Right ventricle myocardium superior (tissue), 1 donor: ENCODE measurements around the gene LRMDA. TPM values are rescaled to one million over a fixed set of nuclear protein-coding genes. Genes with fewer than 3 reads are reported as not detected.
A peak's percentile ranks its signal among the peaks of the same experiment; 100 is the strongest.

Source experiments
- ATAC-seq: fragments of 200-7000 bp; cut with Tn5 transposase; one replicate; pipeline ENCODE4 v1.9.1; 2020; ENCODE audit warnings: mild to moderate bottlenecking; ENCODE audit not compliant: poor library complexity
- DNase-seq: peaks from one replicate; pipeline ENCODE4 v3.0.0-alpha.2; 2020
- intact Hi-C: fragments of 100-400 bp; cut with DNase I; formaldehyde crosslinking; loops from one replicate; pipeline ENCODE4 v1.11.2; 2022
- total RNA-seq: library from RNA; stranded (reverse); fragmentation: NEBNext Ultra II Directional; extraction: Animal tissue kit (Norgen Biotek cat#: 25700); gene quantifications from one replicate; pipeline ENCODE4 v1.2.1, GENCODE V29; 2021
- donor health status: DM: no; HTN: yes; CAD: no; lungs with severe emphysema.

Gene LRMDA
- total RNA-seq, 1 donor from 2014 or later, result 26.3 TPM

DNA sequence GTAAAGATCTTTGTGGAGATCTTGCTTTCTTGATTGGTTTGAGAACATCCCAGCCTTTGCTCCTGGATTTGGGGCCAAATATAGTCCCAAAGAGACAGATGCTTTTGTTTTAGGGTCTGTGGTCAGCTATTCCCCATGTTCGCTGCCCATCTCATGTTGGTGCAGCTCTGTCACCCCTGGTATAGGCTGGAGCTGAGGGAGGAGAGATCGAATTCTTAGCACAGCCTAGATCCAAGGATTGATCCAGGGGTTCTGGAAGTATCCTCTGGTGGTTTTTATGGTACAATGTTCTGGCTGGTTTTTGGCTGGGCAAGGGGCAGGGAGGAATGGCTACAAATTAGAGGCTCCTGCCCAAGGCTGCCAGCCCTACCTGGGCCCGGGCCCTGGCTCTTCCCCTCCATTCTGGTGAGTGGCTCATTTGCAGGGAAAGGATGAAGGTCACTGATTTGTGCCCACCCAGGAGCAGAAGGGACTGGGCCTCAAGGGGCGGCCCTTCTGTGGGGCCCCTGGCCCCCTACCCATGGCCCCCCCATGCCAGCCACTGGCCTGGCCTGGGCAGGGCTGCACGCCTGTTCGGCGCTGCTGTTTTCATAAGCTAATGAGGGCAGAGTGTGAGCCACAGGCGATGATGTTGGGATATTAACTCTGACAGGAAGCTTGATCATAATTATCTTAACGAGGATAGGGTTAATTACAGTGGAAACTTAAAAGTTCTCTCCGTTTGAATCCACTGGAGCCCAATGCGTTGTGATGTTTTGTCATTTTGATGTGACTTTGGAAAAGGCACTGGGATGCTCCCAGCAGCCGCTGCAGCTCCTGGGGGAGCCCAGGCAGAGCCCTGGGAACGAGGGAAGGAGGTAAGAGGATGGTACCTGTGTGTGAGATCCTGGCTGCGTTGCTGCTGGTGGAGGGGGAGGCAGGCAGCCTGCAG lies 600.6 kb downstream of the LRMDA start:
- intact Hi-C loops, result no loop called here
- ATAC-seq (no peak), DNase-seq (no peak)

DNA sequence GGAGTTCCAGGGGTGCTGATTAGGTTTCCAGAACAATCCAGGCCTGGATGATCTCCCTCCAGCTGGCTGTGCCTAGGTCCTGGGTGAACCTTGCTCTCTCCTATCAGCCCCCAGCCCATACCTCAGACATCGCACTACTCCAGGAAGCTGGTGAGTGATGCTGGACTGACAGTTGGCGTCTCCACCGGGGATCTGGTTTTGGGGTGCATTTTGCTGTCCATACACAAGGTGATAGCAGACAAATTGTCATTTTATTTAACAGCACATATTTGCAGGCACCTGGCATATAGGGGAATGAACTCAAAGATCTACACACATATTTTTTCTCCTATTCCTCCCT lies 601.2 kb downstream of the LRMDA start:
- ATAC-seq (no peak), DNase-seq (no peak)
- intact Hi-C loops, result no loop called here

DNA sequence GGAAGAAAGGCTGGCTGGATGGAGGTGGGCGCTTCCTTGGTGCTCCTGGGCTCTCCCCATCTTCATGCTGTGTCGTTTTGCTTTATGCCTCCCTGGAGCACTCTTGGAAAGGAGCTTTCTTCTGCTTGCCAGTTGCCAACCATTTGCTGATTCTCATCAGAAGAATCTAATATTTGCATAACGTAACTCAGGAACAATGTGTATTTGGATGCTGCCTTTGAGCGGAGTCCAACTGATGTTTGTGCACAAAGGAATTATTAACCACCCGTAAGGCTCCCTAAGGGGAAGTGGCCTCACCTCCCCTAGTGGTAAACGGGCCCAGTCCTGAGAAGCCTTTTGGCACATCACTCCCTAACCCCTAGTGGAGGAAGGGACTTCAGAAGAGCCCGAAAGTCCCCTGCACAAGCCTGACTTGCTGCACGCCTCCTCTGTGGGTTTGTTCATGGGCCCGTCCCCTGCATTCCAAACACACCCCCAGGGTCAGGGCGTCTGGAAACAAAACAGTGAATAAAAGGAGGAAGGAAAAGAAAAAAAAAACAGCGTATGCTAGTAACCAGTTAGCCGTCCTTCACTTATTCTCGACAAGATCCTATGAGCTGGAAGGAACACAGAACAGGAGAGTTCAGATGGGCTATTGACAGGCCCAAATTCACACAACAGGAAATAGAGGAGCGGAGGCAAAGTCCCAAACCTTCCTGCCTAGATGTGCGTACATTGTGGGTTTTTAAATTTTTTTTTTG lies 602.2 kb downstream of the LRMDA start:
- DNase-seq (no peak), ATAC-seq (no peak)
- intact Hi-C loops, result no loop called here

DNA sequence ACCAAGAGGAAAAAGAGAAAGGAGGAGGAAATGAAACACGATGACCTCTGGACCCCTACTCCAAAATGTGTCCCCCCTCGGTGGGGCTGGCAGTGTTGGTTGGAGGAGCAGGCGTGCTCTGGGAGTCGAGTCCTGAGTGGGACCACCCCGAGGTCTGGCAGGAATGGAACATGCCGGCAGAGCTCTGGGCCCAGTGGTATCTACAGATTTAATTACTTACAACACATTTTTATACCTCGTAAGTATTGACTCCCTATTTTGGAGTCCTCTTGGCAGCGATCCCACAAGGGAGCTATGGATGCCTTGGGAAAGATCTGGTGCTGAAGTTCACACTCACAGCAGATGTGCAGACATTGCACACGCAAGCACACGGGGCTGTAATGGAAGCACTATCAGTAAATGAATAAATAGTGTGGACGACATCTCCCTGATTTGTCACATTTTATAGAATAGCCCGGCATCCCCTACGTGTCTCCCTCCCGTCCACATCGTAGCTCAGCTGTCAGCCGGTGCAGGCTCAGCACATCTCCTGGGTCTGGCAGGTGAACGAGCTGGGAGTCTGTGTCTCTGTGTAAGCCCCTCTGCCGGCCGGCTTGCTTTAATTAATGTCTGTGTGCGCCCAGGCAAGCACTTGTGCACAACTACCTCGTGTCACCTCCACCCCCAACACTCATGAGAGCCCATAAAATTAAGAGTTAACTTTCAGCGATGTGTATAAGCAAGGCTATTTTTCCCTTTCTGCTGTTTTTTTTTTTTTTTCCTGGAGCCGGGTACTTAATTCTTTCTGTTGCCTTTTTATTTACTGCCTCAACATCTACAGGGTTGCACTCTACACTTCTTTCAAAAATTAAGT lies 603.2 kb downstream of the LRMDA start:
- ATAC-seq (no peak), DNase-seq (no peak)
- intact Hi-C loops, result loop anchor here (5.0 kb wide), 2 partner anchors 513 to 637 kb away; no protein-coding TSS in a partner anchor

DNA sequence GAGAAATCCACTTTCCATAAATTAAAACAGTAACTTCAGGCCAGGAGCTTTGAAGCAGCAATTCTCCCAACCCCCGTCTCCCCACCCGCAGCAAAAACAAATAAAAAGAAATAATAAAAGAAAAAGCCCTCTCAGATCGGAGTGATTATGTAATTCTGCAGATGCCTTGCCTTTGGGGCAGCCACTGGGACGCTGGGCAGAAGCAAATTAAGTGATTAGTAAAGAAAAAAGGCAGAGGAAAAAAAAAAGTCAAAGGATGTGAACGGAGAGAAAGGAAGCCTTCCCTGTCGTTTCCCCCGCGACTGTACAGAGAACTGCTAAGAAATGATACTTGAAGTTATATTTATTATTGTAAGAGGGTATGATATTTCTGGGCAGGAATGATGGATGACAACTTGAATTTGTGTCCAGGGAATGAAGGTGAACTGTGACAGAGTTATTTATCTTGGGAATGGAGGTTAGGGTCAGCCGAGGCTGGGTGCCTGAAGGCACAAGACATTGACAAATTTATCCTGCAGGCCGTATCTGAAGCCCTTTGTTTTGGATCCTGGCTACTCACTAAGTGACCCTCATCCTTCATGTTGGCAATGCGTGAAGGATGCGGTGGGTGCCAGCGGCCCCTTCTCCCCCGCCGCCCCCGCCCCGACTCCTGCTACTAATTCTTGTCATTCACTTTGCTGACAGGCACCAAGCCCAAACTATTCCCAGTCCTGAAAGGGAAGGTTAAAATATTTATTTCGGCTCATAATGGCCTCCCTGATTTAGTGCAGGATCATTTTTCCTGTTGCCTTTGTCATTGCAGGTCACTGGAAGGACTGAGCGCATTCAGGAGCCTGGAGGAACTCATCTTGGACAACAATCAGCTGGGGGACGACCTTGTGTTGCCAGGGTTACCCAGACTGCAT lies 604.0 kb downstream of the LRMDA start:
- intact Hi-C loops, result loop anchor here (5.0 kb wide), 2 partner anchors 512 to 638 kb away; no protein-coding TSS in a partner anchor
- DNase-seq, result no peak
- ATAC-seq, result peak; percentile 30

DNA sequence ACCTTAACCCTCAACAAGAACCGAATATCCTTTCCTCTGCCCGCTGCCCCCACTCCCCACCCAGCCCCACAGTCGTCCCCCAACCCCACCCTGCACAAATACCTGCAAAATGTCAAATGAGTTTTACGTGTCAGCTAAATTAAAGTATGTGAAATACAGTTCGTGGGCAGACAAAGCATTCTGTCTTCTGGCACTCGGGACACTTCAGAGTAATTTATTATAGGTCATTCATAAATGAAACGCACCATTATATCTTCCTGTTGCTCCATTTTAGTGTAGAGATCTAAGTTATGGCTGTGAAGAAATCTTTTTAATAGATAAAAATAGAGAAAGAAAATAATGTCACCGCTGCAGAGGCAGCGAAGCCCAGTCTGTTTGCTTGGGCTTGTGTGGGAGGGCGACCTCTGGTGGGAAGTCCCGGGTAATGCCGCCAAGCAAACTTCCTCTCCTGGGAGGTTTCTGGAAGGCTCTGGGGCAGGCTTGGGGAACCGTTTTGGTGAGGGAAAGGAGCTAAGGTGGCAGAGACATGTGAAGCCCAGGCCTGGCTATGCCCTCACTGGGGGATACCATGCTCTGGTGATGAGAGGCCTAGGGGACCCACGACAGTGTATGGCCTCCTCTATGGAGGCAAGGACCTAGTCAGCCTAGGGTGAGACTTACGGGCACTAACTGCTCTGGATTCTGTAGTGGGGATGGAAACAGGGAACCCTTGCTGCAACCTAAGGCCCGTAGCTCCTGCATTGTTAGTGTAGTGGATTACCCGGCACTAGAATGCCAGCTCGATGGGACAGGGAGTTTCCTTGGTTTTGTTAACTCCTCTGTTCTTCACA lies 604.9 kb downstream of the LRMDA start:
- intact Hi-C loops, result loop anchor here (5.0 kb wide), 2 partner anchors 511 to 639 kb away; no protein-coding TSS in a partner anchor
- DNase-seq, result peak; percentile 80
- peak; percentile 95 for ATAC-seq

DNA sequence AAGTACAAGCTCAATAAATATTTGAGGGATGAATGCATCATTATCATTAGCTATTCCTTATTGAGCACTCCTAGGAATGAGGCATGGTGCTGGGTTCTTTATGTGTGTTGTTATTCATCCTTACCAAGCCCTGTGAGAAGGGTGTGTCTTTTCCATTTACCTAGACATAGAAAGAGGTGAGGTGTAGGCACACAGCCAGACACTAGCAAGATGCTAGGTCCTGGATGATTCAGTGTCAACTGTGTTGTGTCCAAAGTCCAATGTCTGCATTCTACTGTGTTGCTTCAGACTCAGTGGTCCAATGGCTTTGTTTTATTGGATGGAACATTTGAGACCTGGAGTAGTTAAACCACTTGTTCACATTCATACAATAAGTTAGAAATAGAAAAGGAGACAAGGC lies 605.5 kb downstream of the LRMDA start:
- ATAC-seq (no peak), DNase-seq (no peak)
- intact Hi-C loops, result loop anchor here (5.0 kb wide), 2 partner anchors 510 to 640 kb away; no protein-coding TSS in a partner anchor

DNA sequence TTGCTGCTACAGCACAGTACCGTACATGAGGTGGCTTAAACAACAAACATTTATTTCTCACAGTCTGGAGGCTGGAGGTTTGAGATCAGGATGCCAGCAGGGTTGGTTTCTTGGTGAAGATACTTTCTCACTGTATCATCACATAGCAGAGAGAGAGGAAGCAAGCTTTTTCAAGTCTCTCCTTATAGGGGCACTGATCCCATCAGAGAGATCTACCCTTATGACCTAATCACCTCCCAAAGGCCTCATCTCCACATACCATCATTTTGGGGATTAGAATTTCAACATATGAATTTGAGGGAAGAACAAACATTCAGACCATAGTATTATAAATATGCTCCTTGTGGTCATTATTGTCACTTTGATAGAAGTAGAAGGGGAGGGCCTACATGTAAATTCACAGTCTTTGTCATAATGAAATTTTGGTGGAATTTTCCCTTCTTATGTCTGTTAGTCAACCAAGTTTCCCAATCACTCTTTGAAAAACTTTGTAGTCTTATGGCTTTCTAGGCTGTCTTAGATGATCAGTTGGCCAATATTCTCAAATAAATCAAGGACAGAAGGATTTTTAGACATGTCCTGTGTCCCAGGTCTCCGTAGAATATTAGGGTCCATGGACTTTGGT lies 606.2 kb downstream of the LRMDA start:
- intact Hi-C loops, result loop anchor here (5.0 kb wide), 2 partner anchors 510 to 640 kb away; no protein-coding TSS in a partner anchor
- DNase-seq (no peak), ATAC-seq (no peak)

DNA sequence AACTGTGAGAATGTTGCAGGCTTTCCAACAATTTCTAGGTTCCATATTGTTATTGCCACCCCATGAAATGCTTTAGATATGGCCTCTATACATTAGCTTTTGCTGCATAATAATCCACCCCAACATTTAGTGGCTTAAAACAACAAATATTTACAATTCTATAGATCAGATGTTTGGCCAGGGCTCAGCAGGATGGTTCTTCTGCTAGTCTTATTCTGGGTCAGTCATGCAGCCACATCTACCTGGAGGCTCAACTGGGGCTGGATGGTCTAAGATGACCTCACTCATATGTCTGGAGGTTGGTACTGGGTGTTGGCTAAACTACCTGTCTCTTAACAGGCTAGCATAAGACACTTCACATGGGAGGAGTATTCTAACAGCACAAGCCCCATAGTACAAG lies 607.3 kb downstream of the LRMDA start:
- DNase-seq (no peak), ATAC-seq (no peak)
- intact Hi-C loops, result loop anchor here (5.0 kb wide), 2 partner anchors 509 to 641 kb away; no protein-coding TSS in a partner anchor

DNA sequence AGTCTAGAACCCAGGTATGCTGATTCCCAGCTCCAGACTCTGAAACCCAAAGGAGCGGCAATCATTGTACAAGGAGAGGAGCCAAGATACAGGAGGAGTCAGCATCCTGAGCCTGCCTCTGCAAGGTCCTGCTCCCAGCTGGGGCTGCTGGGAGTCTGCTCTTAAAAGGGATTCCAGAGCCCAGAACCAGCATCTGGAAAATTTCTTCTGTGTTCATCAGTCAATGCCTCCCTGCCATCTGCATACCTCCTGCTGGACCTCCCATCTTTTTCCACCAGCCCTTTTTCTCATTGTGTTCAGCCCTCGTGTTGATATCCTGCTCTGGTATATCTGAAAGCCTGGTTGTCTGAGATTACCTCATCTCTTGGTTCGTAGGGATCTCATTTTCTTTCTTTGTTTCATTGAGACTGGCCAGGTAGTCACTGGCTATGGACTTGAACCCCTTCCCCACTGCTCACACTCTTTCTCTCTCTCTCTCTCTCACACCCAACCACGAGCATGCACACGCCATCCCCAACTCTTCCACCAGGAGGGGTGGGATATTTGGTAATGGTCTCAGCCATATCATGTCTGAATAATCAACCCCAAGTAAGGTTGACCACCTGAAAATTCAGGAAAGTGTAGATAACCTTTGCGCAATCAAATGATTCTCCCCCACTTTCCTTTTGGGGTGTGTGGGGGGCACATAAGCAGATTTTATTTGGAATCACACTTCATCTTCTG lies 608.8 kb downstream of the LRMDA start:
- intact Hi-C loops, result loop anchor here (10.0 kb wide), 1 partner anchor 265 kb away; no protein-coding TSS in a partner anchor
- no peak for DNase-seq
- no peak for ATAC-seq

DNA sequence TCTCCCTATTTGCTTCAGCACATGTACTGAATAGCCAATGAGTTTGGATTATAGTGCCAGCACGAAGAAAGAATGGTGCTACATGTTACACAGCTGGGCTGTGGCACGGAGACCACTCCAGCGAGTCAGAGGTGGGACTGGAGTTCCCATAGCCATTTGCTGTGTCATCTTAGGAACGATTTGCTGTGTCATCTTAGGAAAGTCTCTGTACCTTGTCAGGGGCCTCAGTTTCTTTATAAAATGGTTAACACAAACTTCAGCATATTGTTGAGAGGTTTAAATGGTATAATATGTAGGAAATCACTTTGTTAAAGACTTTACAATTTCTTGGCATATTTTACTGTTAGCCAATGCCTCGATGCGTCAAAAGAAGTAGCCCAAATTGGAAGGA lies 609.4 kb downstream of the LRMDA start:
- ATAC-seq, result no peak
- DNase-seq, result no peak
- intact Hi-C loops, result loop anchor here (10.0 kb wide), 1 partner anchor 264 kb away; no protein-coding TSS in a partner anchor

DNA sequence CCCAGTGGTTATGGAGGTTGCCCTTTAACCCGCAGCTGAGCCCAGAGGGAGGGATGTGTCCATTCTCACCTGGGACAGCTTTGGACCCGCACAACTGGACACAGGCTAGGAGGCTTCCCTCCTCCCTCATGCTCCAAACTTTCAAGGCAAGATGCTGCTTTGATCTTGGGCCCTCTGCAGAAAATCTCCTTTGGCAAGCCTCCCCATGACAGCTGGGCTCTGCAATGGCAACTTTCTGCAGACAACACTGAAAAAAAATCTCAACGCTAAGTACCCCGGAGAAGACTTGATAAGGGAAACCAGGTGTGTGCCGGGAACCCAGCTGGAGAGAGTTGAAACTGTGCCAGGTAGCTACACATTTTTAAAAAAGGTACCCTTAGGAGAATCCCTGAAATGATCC lies 610.1 kb downstream of the LRMDA start:
- intact Hi-C loops, result loop anchor here (10.0 kb wide), 1 partner anchor 263 kb away; no protein-coding TSS in a partner anchor
- no peak for ATAC-seq
- no peak for DNase-seq

DNA sequence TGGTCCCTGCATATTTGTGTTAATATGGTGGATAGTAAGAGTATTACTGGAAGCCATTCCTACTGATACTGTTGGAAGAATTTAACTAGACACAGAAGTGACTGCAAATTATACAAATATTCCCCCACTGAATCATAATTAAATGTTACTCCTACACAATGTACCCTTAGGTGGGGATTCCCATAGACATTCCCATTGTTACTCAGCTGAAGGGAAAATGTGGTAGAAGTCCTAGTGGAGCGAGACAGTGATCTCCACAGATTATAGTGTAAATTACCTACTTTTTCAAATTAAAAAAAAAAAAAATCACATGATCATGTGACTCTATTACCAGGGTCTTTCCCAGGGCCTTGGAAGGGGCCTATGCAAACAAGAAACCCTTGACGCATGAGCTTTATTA lies 611.8 kb downstream of the LRMDA start:
- DNase-seq (no peak), ATAC-seq (no peak)
- intact Hi-C loops, result loop anchor here (10.0 kb wide), 1 partner anchor 262 kb away; no protein-coding TSS in a partner anchor

DNA sequence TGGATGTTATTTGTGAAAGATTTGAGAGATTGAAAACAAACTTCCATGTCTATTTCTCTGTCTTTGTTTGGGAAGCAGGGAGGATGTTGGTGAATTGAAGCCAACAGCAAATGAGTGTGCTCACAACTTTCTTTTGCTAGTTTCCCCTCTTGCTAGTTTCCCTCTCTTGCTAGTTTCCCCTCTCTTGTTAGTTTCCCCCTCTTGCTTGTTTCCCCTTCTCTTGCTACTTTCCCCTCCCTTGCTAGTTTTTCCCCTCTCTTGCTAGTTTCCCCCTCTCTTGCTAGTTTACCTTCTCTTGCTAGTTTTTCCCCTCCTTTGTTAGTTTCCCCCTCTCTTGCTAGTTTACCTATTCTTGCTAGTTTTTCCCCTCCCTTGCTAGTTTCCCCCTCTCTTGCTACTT lies 613.3 kb downstream of the LRMDA start:
- intact Hi-C loops, result loop anchor here (10.0 kb wide), 1 partner anchor 260 kb away; no protein-coding TSS in a partner anchor
- DNase-seq, result no peak
- no peak for ATAC-seq

DNA sequence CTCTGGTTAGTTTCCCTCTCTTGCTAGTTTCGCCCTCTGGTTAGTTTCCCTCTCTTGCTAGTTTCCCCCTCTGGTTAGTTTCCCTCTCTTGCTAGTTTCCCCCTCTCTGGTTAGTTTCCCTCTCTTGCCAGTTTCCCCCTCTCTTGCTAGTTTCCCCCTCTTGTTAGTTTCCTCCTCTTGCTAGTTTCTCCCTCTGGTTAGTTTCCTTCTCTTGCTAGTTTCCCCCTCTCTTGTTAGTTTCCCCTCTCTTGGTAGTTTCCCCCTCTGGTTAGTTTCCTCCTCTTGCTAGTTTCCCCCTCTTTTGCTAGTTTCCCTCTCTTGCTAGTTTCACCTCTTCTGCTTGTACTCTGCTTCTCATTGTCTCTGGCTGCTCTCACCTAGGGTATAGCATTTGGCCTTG lies 613.8 kb downstream of the LRMDA start:
- DNase-seq (no peak), ATAC-seq (no peak)
- intact Hi-C loops, result loop anchor here (10.0 kb wide), 1 partner anchor 260 kb away; no protein-coding TSS in a partner anchor
